Keratinocyte (primary cell): Measurements from ENCODE around the gene SCARB1. TPM values are rescaled to one million over a fixed set of nuclear protein-coding genes. Genes with fewer than 3 reads are reported as not detected.

ENCODE experiments used
- DNase-seq: peaks from one replicate; pipeline ENCODE4 v3.0.0-alpha.2; 2011; ENCODE audit warnings: low read depth, missing footprints, low spot score
- FAIRE-seq: peaks from 2 replicates; lab custom pipeline; 2011; peaks lifted over from hg19 to GRCh38; lab: Jason Lieb, UNC
- H2AFZ ChIP-seq: 2 replicates; pipeline ENCODE4 v1.6.0; 2012; ENCODE audit warnings: low read length, control low read depth, inconsistent platforms; ENCODE audit not compliant: control insufficient read depth
- H3K27ac ChIP-seq: 2 replicates; pipeline ENCODE4 v1.5.1; 2011; ENCODE audit warnings: low read length; ENCODE audit not compliant: control insufficient read depth, insufficient read depth
- H3K27me3 ChIP-seq: 3 replicates; pipeline ENCODE4 v1.6.0; 2011; ENCODE audit warnings: low read length; ENCODE audit not compliant: control insufficient read depth, insufficient read depth; ENCODE audit errors: extremely low read depth
- H3K36me3 ChIP-seq, 2 experiments: 2 replicates in 1 of 2; 3 replicates in 1 of 2; pipeline ENCODE4 v1.5.1; 2011; ENCODE audit warnings: low read length in 2 of 2, mild to moderate bottlenecking in 1 of 2; ENCODE audit not compliant: control insufficient read depth in 2 of 2, insufficient read depth in 2 of 2; ENCODE audit errors: extremely low read depth in 1 of 2
- H3K4me1 ChIP-seq: 3 replicates; pipeline ENCODE4 v1.5.1; 2011; ENCODE audit warnings: low read length; ENCODE audit not compliant: control insufficient read depth, insufficient read depth; ENCODE audit errors: extremely low read depth
- H3K4me2 ChIP-seq: 3 replicates; pipeline ENCODE4 v1.6.0; 2011; ENCODE audit warnings: low read depth, low read length; ENCODE audit not compliant: control insufficient read depth, insufficient read depth; ENCODE audit errors: extremely low read depth
- H3K4me3 ChIP-seq, 3 experiments: fragments of 200-600 bp in 1 of 3; sonication (generic) in 1 of 3; 2 replicates in 2 of 3; 3 replicates in 1 of 3; pipeline ENCODE4 v1.5.1; 2011 to 2016; ENCODE audit warnings: low read length in 3 of 3, mild to moderate bottlenecking in 3 of 3, control low read depth in 2 of 3, inconsistent platforms in 1 of 3, low read depth in 1 of 3, mixed read lengths in 1 of 3, mixed run types in 1 of 3, moderate library complexity in 1 of 3; ENCODE audit not compliant: control insufficient read depth in 2 of 3, insufficient read depth in 2 of 3; ENCODE audit errors: extremely low read depth in 1 of 3
- H3K79me2 ChIP-seq: 2 replicates; pipeline ENCODE4 v1.6.0; 2012; ENCODE audit warnings: low read length; ENCODE audit not compliant: control insufficient read depth, insufficient read depth
- H3K9ac ChIP-seq: 3 replicates; pipeline ENCODE4 v1.6.0; 2011; ENCODE audit warnings: low read length; ENCODE audit not compliant: control insufficient read depth, insufficient read depth; ENCODE audit errors: extremely low read depth
- H3K9me1 ChIP-seq: 3 replicates; pipeline ENCODE4 v1.6.0; 2011; ENCODE audit warnings: low read length; ENCODE audit not compliant: control insufficient read depth, insufficient read depth; ENCODE audit errors: extremely low read depth
- H3K9me3 ChIP-seq: 2 replicates; pipeline ENCODE4 v1.5.1; 2012; ENCODE audit warnings: low read depth, low read length; ENCODE audit not compliant: control insufficient read depth
- H4K20me1 ChIP-seq: 3 replicates; pipeline ENCODE4 v1.6.0; 2011; ENCODE audit warnings: low read length; ENCODE audit not compliant: control insufficient read depth, insufficient read depth; ENCODE audit errors: extremely low read depth
- CTCF ChIP-seq, 3 experiments: IDR thresholded peaks in 1 of 3; conservative IDR thresholded peaks in 1 of 3; optimal IDR thresholded peaks in 1 of 3; 2 replicates in 2 of 3; 3 replicates in 1 of 3; pipeline versions ENCODE3 to v1.5.1; 2011; ENCODE audit warnings: low read length in 3 of 3, mild to moderate bottlenecking in 3 of 3, moderate library complexity in 2 of 3, control low read depth in 1 of 3, inconsistent platforms in 1 of 3; ENCODE audit not compliant: insufficient read depth in 2 of 3; ENCODE audit errors: extremely low read depth in 1 of 3
- EZH2 ChIP-seq: IDR thresholded peaks from one replicate; pipeline ENCODE4 v1.6.1; 2012; ENCODE audit warnings: inconsistent platforms, mild to moderate bottlenecking, low read length, moderate library complexity
- dilution Hi-C: fragments of 300-500 bp; cut with MboI; formaldehyde crosslinking; loops from one replicate; pipeline ENCODE4 v1.7.0; 2020; ENCODE audit warnings: low sequenced_read_pairs; ENCODE audit not compliant: extremely low pct_ligation_motif_present
- polyA plus RNA-seq, 5 experiments: library from polyadenylated mRNA; depleted of rRNA in 3 of 5; stranded (reverse) in 3 of 5; stranded (forward) in 1 of 5; unstranded in 1 of 5; fragments of >200 nt; gene quantifications; 1 replicate in 1 of 5; 2 replicates in 3 of 5; 3 replicates in 1 of 5; pipeline versions ENCODE4 v1.2.1 to v1.2.3, GENCODE V29; 2011 to 2012; ENCODE audit warnings: missing spikeins in 2 of 5, low read depth in 1 of 5, low replicate concordance in 1 of 5

The SCARB1 gene
- polyA plus RNA-seq, 1 donor (not counting 4 experiments of a cell fraction or from before 2014, with no cell fraction given), result 40.9 TPM

- no peak for TF ChIP-seq CTCF (optimal IDR thresholded peaks at IDR 0.05 in 1 of 3, IDR thresholded peaks at IDR 0.05 in 1 of 3, conservative IDR thresholded peaks at IDR 0.05 in 1 of 3; ENCODE audit: extremely low read depth in 1 of 3, insufficient read depth in 2 of 3, low read length in 3 of 3)
- TF ChIP-seq EZH2, result no peak
- no peak for DNase-seq
- Histone ChIP-seq H4K20me1 (no peaks in the 10 kb centered on the region), H3K9me1 (no peaks in the 10 kb centered on the region), H3K4me1 (peaks cover 4% of the 10 kb centered on the region), H3K4me3 (no peak overlapping the region), H2AFZ (no peak overlapping the region), H3K4me2 (no peak overlapping the region), H3K27ac (no peak overlapping the region), H3K27me3 (no peaks in the 10 kb centered on the region), H3K9me3 (no peaks in the 10 kb centered on the region), H3K36me3 (peaks cover 0 to 6% of the 10 kb centered on the region in 2 experiments), H3K9ac (no peak overlapping the region), H3K79me2 (peaks cover 42% of the 10 kb centered on the region)
- dilution Hi-C loops, result no loop called here
- FAIRE-seq, result no peak
Measured at GRCh38 chr12:124823272-124823970, 40.2 kb downstream of the SCARB1 start.

GRCh38 chr12:124822218-124822617, 41.4 kb downstream of the SCARB1 start:
- Histone ChIP-seq H3K4me3 (no peak overlapping the region), H3K36me3 (peaks cover 0 to 6% of the 10 kb centered on the region in 2 experiments), H3K27ac (no peak overlapping the region), H3K4me1 (no peaks in the 10 kb centered on the region), H3K79me2 (peaks cover 34% of the 10 kb centered on the region), H3K9ac (no peak overlapping the region), H4K20me1 (peaks cover 3% of the 10 kb centered on the region), H3K9me3 (no peaks in the 10 kb centered on the region), H3K9me1 (no peaks in the 10 kb centered on the region), H3K4me2 (no peak overlapping the region), H2AFZ (no peak overlapping the region), H3K27me3 (no peaks in the 10 kb centered on the region)
- FAIRE-seq (no peak), DNase-seq (no peak)
- dilution Hi-C loops, result no loop called here
- TF ChIP-seq CTCF (optimal IDR thresholded peaks at IDR 0.05 in 1 of 3, IDR thresholded peaks at IDR 0.05 in 1 of 3, conservative IDR thresholded peaks at IDR 0.05 in 1 of 3; ENCODE audit: extremely low read depth in 1 of 3, insufficient read depth in 2 of 3, low read length in 3 of 3) (no peak), EZH2 (no peak)
